Head of caudate nucleus (tissue), 42 donors: ENCODE measurements around the gene C1QTNF4.

Experiments used
- DNase-seq, 42 donors: peaks; one replicate each; pipeline versions ENCODE4 v3.0.0 to v3.0.0-alpha.2; 2020 to 2021; ENCODE audit warnings: mixed read lengths in 7 of 42
- intact Hi-C: fragments of 100-400 bp; cut with DNase I; formaldehyde crosslinking; loops from one replicate; pipeline ENCODE4 v1.15.0; 2022

Gene C1QTNF4

DNA sequence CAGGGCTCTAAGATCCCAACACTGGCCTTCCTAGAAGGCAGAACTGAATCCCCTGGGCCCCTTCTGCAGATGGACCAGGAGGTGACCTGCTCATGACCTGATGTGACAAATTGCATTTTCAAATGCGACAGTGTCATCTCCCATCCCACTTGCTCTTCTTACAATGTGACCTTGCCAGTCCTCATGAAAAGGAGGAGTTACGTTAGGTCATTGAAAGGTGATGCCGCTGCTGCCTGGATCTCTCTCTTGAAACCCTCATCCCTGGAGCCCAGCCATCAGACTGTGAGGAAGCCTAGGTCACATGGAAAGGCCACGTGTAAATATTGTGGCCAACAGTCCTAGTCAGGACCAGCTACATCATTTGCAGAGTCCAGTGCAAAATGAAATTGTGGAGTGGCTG lies 5.7 kb upstream of the C1QTNF4 start:
- intact Hi-C loops = no loop called here
- DNase-seq = peak in 3 of 42 donors; percentile 36 to 55 (median 53)

DNA sequence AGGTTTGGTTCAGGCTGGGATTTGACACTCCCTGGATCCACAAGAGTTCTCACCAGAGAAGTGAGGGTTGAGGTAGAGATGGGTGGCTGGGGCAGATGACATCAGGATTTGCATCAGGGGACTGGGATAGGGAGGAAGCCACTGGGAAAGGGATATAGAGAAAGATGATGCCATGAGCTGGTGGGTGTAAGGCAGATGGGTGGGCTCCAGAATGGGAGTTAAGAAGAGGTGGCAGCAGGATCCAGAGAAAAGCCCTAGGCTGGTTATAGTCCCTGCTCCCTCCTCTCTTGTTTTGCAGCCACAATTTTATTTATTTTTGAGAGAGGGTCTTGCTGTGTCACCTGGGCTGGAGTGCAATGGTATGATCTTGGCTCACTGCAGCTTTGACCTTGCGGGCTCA lies 1.8 kb upstream of the C1QTNF4 start:
- no peak for DNase-seq
- intact Hi-C loops = no loop called here

DNA sequence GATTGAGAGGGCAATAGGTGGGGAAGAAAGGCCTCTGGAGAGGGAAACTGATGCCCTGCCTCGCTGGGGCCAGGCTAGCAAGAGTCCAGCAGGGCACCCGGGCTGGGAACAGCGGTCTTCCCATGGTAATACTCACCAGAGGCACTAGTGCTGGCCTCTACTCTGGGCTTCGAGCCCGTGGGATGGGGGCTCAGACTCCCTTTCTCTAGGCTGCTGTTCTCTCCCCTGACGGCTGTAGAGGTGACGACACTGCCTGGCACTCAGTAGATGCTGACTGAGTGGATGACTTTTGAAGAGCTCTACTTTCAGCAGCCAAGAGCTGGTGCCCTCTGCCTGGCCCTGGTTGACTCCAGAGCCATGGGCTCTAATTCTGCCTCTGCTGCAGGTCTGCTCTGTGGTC lies 818 bp upstream of the C1QTNF4 start:
- intact Hi-C loops = no loop called here
- DNase-seq = peak in 12 of 42 donors; percentile 24 to 79 (median 55)

GRCh38 chr11:47593492-47593933 lies 698 bp downstream of the C1QTNF4 start:
- intact Hi-C loops = no loop called here
- DNase-seq = peak in 2 of 42 donors; percentile 24 to 39

DNA sequence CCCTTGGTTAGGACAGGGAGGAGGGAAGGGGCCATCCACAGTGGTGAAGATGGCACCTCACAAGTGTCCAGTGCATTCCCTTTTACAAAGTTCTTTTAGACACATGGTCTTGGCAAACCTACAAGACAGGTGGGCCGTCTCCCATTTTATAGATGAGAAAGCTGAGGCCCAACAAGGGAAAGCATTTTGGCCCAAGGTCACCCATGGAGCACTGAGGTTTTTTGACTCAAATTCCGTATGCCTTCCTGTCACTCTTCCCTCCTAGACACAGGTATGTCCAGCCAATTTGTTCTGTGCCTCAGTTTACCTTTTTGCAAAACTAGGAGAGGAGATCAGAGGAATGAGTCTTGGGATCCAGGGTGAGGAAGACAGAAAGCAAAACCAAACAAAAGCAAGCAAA lies 1.2 kb downstream of the C1QTNF4 start:
- no peak for DNase-seq
- intact Hi-C loops = no loop called here

DNA sequence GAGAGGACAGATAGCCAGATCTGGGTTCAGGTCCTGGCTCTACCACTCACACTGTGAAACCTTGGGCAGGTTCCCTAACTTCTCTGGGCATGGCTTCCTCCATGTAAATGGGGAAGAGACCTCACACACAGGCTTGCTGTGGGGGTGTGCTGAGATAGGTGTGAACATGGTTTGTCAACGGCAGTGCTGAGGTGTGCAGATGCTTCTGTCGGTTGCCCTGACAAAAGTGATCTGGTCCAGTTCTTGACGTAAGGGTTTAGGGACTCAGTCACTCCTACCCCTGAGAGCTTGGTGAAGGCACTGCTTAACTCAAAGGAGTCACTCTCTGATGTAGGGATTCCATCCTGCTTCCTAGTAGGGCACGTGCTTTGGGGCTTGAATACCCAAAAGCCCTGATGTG lies 2.0 kb downstream of the C1QTNF4 start:
- no peak for DNase-seq

DNA sequence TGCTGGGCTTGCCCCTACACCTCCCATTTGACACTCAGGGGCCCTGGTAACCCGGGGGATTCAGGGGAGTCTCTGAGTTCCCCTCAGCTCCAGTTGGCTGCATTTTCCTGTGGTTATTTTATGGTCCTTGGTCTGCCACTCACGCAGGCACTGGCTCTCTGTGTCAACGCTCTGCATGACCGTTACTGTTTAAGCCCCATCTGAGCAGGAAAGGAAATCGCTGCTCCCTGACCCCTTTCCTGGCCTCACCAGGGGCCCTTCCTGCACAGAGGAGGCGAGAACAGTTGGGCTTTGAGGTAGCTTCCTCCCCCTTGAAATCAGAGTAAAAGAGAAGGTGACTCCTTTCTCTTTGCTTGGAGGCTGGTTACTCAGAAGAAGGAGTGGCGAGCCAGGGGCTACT lies 2.4 kb downstream of the C1QTNF4 start:
- no peak for DNase-seq
- intact Hi-C loops = no loop called here

More for the DNA sequence above, 2.0 kb downstream of the C1QTNF4 start:
- intact Hi-C loops = no loop called here

GRCh38 chr11:47589977-47590861 lies 4.0 kb downstream of the C1QTNF4 start:
- DNase-seq = no peak

DNA sequence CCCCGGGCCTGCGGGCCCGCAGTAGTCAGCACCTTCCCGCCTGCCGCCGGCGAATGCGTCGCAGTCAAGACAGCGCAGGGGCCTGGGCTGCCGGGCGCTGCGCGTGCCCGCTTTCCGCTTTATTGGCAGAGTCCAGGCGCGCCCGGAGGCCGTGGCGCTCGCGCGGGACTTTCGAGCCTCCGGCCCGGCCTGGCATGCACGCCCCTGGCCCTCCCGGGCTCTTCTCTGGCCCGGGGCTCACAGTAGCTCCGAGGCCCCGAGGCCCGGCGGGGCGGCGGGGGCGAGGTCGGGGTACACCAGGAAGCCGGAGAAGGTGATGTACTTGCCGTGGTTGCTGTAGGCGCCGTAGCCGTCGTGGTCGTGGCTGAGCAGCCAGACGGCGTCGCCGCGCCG lies 4.6 kb downstream of the C1QTNF4 start:
- intact Hi-C loops = no loop called here
- DNase-seq = no peak

More at GRCh38 chr11:47589977-47590861, 4.0 kb downstream of the C1QTNF4 start:
- intact Hi-C loops = no loop called here

- intact Hi-C loops = no loop called here
These were observed 5.1 kb downstream of the C1QTNF4 start for GRCh38 chr11:47589118-47589517.

DNA sequence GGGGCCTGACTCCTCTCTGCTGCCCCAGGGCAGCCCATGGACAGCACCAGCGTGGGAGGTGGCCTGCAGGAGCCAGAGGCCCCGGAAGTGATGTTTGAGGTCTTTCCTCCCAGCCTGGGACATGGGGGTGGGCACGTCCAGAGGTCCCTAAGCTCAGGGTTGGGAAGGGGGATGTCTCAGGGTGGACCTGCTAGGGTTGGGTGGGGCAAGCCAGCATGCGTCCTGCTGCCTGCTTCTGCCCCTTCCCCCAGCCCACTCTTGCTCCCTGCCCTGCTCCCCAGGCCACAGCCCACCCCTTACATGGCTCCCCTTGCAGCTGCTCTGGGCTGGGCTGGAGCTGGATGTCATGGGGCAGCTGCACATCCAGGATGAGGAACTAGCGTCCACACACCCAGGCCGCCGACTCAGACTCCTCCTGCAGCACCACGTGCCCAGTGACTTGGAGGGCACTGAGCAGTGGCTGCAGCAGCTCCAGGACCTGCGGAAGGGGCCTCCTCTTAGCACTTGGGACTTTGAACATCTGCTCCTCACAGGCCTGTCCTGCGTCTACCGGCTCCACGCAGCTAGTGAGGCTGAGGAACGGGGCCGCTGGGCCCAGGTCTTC lies 6.4 kb downstream of the C1QTNF4 start:
- intact Hi-C loops = no loop called here
- peak in 28 of 42 donors; percentile 40 to 76 (median 64) for DNase-seq

More at GRCh38 chr11:47589118-47589517, 5.1 kb downstream of the C1QTNF4 start:
- DNase-seq = peak in 5 of 42 donors; percentile 32 to 50 (median 43)

DNA sequence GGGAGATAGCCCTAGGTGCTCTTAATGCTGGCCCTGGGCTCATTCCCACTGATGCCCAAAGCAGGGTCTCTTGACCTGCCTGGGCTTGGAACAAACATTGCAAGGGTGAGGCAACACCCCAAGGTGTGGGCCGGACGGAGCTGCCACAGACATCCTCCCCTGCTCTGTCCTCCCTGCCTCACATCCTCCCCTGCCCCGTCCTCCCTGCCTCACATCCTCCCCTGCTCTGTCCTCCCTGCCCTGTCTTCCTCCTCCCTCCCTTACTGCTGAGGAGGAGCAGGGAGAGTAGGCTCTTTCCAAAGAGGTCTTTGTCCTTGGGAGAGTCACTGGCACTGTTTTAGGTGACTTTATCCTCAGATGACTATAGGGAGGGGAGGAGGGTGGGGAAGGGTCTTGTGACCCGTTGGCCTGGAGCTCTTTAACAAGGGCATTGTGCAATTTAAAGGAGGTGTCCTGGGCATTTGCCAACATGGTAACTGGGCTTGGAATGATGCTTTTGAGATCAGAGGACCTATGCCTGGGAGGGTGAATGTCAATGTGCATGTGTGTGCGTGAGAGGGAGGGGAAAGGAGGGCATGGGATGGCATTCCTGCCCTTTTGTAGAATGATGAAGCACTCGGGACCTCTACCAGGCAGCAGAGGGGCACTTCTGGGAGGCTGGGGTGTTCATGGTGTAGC lies 7.0 kb downstream of the C1QTNF4 start:
- intact Hi-C loops = no loop called here
- DNase-seq = peak in 3 of 42 donors; percentile 25 to 45 (median 41)

DNA sequence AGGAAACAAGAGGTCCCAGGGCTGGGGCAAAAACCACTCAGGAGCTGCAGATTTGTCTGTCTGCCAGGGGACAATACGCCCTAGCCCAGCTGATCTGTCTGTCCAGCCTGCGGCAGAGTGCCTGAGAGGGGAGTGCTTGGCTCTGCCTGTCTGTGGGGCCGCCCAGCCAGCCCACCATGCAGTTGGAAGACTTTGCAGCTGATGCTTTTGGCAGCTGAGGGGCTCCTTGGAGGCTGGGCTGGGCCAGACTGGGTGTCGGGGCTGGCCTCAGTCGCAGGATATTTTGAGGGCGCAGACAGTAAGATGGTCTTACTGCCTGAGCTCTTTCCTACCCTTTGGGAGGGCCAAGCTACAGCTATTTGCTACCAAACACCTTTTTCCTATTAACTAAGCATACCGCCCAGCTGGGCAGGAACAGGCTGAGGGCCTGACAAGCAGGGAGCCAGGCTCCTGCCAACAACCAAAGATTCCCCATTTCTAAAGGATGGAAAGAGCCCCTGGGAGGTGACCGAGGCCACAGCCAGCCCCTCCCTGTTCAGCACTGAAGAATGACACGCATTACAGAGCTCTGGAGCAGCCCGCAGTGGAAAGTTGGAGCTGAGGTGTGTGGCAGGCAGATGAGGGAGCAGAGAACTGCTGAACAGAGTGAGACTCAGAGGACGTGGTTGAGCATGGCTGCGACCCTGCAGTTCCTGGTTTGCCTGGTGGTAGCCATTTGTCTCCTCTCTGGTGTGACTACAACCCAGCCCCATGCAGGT lies 7.9 kb downstream of the C1QTNF4 start, which contains the start of gene FAM180B:
TSS of gene FAM180B (plus strand) at position 581 of the 758 bp plus-strand sequence. CDS start at position 672, 91 bp downstream.
- intact Hi-C loops = no loop called here
- peak in 8 of 42 donors; percentile 25 to 55 (median 42) for DNase-seq

GRCh38 chr11:47583844-47584243 lies 10.4 kb downstream of the C1QTNF4 start:
- intact Hi-C loops = no loop called here
- peak in 11 of 42 donors; percentile 49 to 81 (median 58) for DNase-seq

DNA sequence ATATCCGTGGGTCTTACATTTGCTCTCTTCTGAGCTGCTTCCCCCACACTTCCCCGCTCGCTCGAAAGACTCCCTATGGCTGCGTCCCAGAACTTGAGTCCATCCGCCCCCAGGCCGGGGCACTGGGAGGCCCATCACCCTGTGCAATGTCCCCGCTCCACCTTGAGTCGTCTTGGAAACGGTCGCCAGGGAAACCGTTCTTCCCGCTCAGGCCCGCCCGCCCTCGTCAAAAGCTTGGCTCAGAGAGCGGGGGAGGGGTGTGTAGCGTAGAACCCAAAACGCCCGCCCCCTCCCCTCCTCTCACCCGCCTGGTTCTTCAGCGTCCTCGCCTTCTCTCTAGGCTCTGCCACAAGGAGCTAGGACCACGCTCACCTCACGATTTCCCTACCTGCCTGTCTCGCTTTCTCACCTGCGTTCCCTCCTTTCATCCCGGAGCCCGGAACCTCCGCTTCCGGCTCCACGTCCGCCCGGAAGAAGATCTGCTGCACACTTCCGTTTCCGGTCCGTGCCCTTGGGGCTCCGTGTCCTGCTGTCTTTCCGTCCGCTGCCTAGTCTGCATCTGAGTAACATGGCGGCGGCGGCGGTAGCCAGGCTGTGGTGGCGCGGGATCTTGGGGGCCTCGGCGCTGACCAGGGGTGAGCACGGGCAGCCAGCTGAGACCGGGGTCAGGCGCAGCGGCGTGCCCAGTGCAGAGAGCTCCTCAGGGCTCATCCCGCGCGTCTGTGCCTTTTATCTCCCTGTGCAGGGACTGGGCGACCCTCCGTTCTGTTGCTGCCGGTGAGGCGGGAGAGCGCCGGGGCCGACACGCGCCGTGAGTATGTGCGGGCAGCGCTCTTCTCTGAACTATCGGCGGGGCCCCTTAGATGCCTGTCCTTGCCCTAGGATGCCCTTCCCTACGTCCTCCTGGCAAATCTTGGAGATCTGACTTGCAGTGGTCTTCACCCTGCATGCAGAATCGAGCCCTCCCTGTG lies 15.4 kb downstream of the C1QTNF4 start, which contains the start of the genes KBTBD4 and NDUFS3:
TSS of gene KBTBD4 (minus strand) at position 447 of the 971 bp plus-strand sequence. CDS start at position 428, 19 bp downstream.
TSS of gene NDUFS3 (plus strand) at position 551 of the 971 bp plus-strand sequence. CDS start at position 569, 18 bp downstream.
- intact Hi-C loops = loop anchor here (5.0 kb wide), 1 partner anchor 172 kb away; the partner anchor contains the start of gene SLC39A13
- peak; percentile 77 to 97 (median 93) for DNase-seq

DNA sequence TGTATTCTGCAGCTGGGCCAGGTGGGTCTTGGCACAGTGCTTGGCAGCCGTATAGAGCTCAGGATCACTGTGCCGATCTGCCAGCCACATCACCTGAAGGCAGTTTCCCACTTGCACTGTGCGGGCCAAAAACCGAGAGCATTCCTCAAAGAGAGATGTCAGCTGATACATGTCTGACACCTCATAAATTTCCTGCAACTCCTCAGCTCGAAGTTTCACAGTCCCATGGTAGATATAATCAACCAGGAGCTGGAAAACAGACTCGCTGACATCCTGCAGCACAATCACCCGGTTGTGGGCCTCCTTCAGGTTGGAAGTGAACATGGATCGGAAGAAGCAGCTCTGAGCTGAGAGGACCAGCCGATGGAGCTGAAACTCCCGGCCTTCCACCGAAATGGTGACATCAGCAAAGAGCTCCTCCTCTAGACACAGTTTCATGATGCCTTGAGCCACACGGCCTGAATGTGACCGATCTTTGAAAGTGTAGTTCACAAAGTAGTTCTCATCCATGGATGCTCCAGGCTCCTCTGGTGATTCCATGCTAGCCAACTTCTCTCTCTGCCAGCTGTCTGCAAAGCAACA lies 16.7 kb downstream of the C1QTNF4 start:
- intact Hi-C loops = loop anchor here (5.0 kb wide), 1 partner anchor 170 kb away; the partner anchor contains the start of gene SLC39A13
- peak in 12 of 42 donors; percentile 22 to 65 (median 45) for DNase-seq

- intact Hi-C loops = no loop called here
- peak in 27 of 42 donors; percentile 35 to 85 (median 59) for DNase-seq
These were observed 20.9 kb downstream of the C1QTNF4 start for GRCh38 chr11:47573321-47573720.
